SK-N-SH (cell line): Measurements from ENCODE around the gene BRS3. TPM values are rescaled to one million over a fixed set of nuclear protein-coding genes. Genes with fewer than 3 reads are reported as not detected.

Experiments used
- CTCF ChIA-PET: fragments of 300-600, 350-600 bp; formaldehyde crosslinking; extraction: SDS; loops from one replicate; lab custom pipeline; 2021; lab: Yijun Ruan, JAX
- POLR2A ChIA-PET: fragments of 350-600 bp; sonication (Branson Sonifier 250); formaldehyde crosslinking; extraction: SDS; loops from one replicate; lab custom pipeline; 2020; ENCODE audit warnings: antibody characterized with exemption, inconsistent platforms; lab: Yijun Ruan, JAX
- DNase-seq: peaks from one replicate; pipeline ENCODE4 v3.0.0; 2012
- H2AFZ ChIP-seq: fragments of 200-600 bp; sonication (generic); 2 replicates; pipeline ENCODE4 v1.8.1; 2016; ENCODE audit warnings: antibody characterized with exemption, mild to moderate bottlenecking, low read depth
- H3F3A ChIP-seq: fragments of 200-600 bp; sonication (generic); replicated peaks from 2 replicates; pipeline ENCODE3; 2016; ENCODE audit warnings: antibody characterized with exemption, mild to moderate bottlenecking; ENCODE audit not compliant: insufficient read depth
- H3K27ac ChIP-seq, 2 experiments: fragments of 200-500 bp in 1 of 2; fragments of 200-600 bp in 1 of 2; sonication (Bioruptor generic) in 1 of 2; sonication (generic), shearing (Covaris generic) in 1 of 2; 2 replicates each; pipeline versions ENCODE4 v1.5.1 to v1.6.1; 2014 to 2016; ENCODE audit warnings: low read depth in 2 of 2, inconsistent platforms in 1 of 2, low read length in 1 of 2, mild to moderate bottlenecking in 1 of 2, mixed read lengths in 1 of 2
- H3K27me3 ChIP-seq: fragments of 200-600 bp; sonication (generic), shearing (Covaris generic); 2 replicates; pipeline ENCODE4 v1.6.1; 2016; ENCODE audit warnings: mixed run types; ENCODE audit not compliant: insufficient read depth
- H3K36me3 ChIP-seq, 2 experiments: fragments of 200-500 bp in 1 of 2; fragments of 200-600 bp in 1 of 2; sonication (Bioruptor generic) in 1 of 2; sonication (generic) in 1 of 2; replicated peaks in 1 of 2; 2 replicates each; pipeline versions ENCODE3 to v1.5.1; 2014 to 2016; ENCODE audit warnings: low read length in 1 of 2, mild to moderate bottlenecking in 1 of 2; ENCODE audit not compliant: insufficient read depth in 2 of 2, control insufficient read depth in 1 of 2
- H3K4me1 ChIP-seq, 2 experiments: fragments of 200-500 bp in 1 of 2; fragments of 200-600 bp in 1 of 2; sonication (Bioruptor generic) in 1 of 2; sonication (generic), shearing (Covaris generic) in 1 of 2; 2 replicates each; pipeline versions ENCODE4 v1.5.1 to v1.6.1; 2014 to 2016; ENCODE audit warnings: low read depth in 1 of 2, low read length in 1 of 2, mixed run types in 1 of 2; ENCODE audit not compliant: insufficient read depth in 2 of 2, control insufficient read depth in 1 of 2
- H3K4me2 ChIP-seq: fragments of 200-600 bp; sonication (generic), shearing (Covaris generic); 2 replicates; pipeline ENCODE4 v1.6.1; 2017; ENCODE audit warnings: mixed run types
- H3K4me3 ChIP-seq, 2 experiments: fragments of 200-500 bp in 1 of 2; fragments of 200-600 bp in 1 of 2; sonication (Bioruptor generic) in 1 of 2; sonication (generic), shearing (Covaris generic) in 1 of 2; 2 replicates each; pipeline versions ENCODE4 v1.5.1 to v1.8.1; 2014 to 2016; ENCODE audit warnings: low read depth in 2 of 2, inconsistent platforms in 1 of 2, low read length in 1 of 2, mild to moderate bottlenecking in 1 of 2, mixed read lengths in 1 of 2, moderate library complexity in 1 of 2
- H3K79me2 ChIP-seq: fragments of 200-600 bp; sonication (generic); 2 replicates; pipeline ENCODE4 v1.8.1; 2017; ENCODE audit warnings: mild to moderate bottlenecking; ENCODE audit not compliant: insufficient read depth
- H3K9ac ChIP-seq: fragments of 200-600 bp; sonication (generic); 2 replicates; pipeline ENCODE4 v1.6.1; 2017; ENCODE audit warnings: mixed run types
- H3K9me2 ChIP-seq: fragments of 200-600 bp; sonication (generic); 2 replicates; pipeline ENCODE4 v1.6.1; 2017; ENCODE audit warnings: mixed run types
- H3K9me3 ChIP-seq: fragments of 200-600 bp; sonication (generic); 2 replicates; pipeline ENCODE4 v1.6.1; 2017; ENCODE audit warnings: mixed run types, mild to moderate bottlenecking, moderate library complexity
- H4K20me1 ChIP-seq: fragments of 200-600 bp; sonication (generic); 2 replicates; pipeline ENCODE4 v1.6.1; 2017; ENCODE audit warnings: mild to moderate bottlenecking, mixed run types; ENCODE audit not compliant: insufficient read depth
- EP300 ChIP-seq, 2 experiments: IDR thresholded peaks; 2 replicates each; pipeline versions ENCODE4 v1.4.0 to v1.6.1; 2012; ENCODE audit warnings: borderline replicate concordance in 1 of 2, low read depth in 1 of 2, low read length in 1 of 2
- FOXJ3 ChIP-seq: sonication (generic); formaldehyde crosslinking; IDR thresholded peaks from 2 replicates; pipeline ENCODE4 v1.5.1; 2020; ENCODE audit warnings: mild to moderate bottlenecking, missing genetic modification reagents
- FOXM1 ChIP-seq: IDR thresholded peaks from 2 replicates; pipeline ENCODE4 v1.4.0; 2012; ENCODE audit warnings: low read depth, mild to moderate bottlenecking
- GATA2 ChIP-seq: sonication (generic); formaldehyde crosslinking; IDR thresholded peaks from 2 replicates; pipeline ENCODE4 v1.5.0; 2020; ENCODE audit warnings: mild to moderate bottlenecking, missing genetic modification reagents
- JUND ChIP-seq: IDR thresholded peaks from 2 replicates; pipeline ENCODE4 v1.4.0; 2012
- MXI1 ChIP-seq: IDR thresholded peaks from 2 replicates; pipeline ENCODE4 v1.6.1; 2012; ENCODE audit warnings: mild to moderate bottlenecking, low read depth, low read length, improper control_type of control experiment
- NFIC ChIP-seq: IDR thresholded peaks from 2 replicates; pipeline ENCODE4 v1.4.0; 2012; ENCODE audit warnings: borderline replicate concordance
- POLR2AphosphoS5 ChIP-seq: IDR thresholded peaks from 2 replicates; pipeline ENCODE4 v1.6.1; 2012; ENCODE audit warnings: low read depth, low read length
- RAD21 ChIP-seq: IDR thresholded peaks from 2 replicates; pipeline ENCODE4 v1.6.1; 2012; ENCODE audit warnings: mild to moderate bottlenecking, low read length
- RCOR1 ChIP-seq: fragments of 150-350 bp; IDR thresholded peaks from 2 replicates; pipeline ENCODE4 v1.6.1; 2017; ENCODE audit warnings: antibody characterized with exemption, low read length
- RFX5 ChIP-seq: IDR thresholded peaks from 2 replicates; pipeline ENCODE4 v1.6.1; 2012; ENCODE audit warnings: mild to moderate bottlenecking, improper control_type of control experiment, low read length
- RXRA ChIP-seq: IDR thresholded peaks from 2 replicates; pipeline ENCODE4 v1.4.0; 2012; ENCODE audit warnings: low read depth, mild to moderate bottlenecking, borderline replicate concordance
- TAF1 ChIP-seq: IDR thresholded peaks from 2 replicates; pipeline ENCODE4 v1.6.1; 2012; ENCODE audit warnings: low read depth, mild to moderate bottlenecking, low read length, moderate library complexity, borderline replicate concordance
- TCF12 ChIP-seq: IDR thresholded peaks from 2 replicates; pipeline ENCODE4 v1.4.0; 2012
- TEAD4 ChIP-seq: IDR thresholded peaks from 2 replicates; pipeline ENCODE4 v1.4.0; 2012; ENCODE audit warnings: mild to moderate bottlenecking, borderline replicate concordance; ENCODE audit not compliant: insufficient read depth
- YY1 ChIP-seq: IDR thresholded peaks from 2 replicates; pipeline ENCODE4 v1.4.0; 2012; ENCODE audit warnings: low read depth, mild to moderate bottlenecking
- WGBS: methylation state at CpG from one replicate; pipeline ENCODE4 v1.1.6; 2017; ENCODE audit warnings: low lambda C conversion rate; 5-methylcytosine and 5-hydroxymethylcytosine counted together
- polyA plus RNA-seq, 3 experiments: library from polyadenylated mRNA; depleted of rRNA; stranded (reverse); fragments of >200 nt; gene quantifications; 2 replicates each; pipeline ENCODE4 v1.2.3, GENCODE V29; 2012
- TF ChIP-seq, protein P1 (sequence below): IDR thresholded peaks from 2 replicates; pipeline ENCODE4 v1.4.0; 2012; ENCODE audit warnings: low read depth, borderline replicate concordance
- TF ChIP-seq, protein P2 (sequence below): IDR thresholded peaks from 2 replicates; pipeline ENCODE4 v1.6.1; 2012; ENCODE audit warnings: mild to moderate bottlenecking, low read depth, low read length, moderate library complexity
- TF ChIP-seq, protein P3 (sequence below): fragments of 150-350 bp; IDR thresholded peaks from 2 replicates; pipeline ENCODE4 v1.6.1; 2017; ENCODE audit warnings: antibody characterized with exemption, low read length, low read depth, borderline replicate concordance
- TF ChIP-seq, protein P4 (sequence below): fragments of 200-600 bp; sonication (generic); IDR thresholded peaks from 2 replicates; pipeline ENCODE4 v1.6.1; 2017; ENCODE audit warnings: antibody characterized with exemption, mild to moderate bottlenecking, moderate library complexity
- TF ChIP-seq, protein P5 (sequence below): IDR thresholded peaks from 2 replicates; pipeline ENCODE4; 2012

The BRS3 gene
- polyA plus RNA-seq, 1 of the 3 experiments (the other 2 are of a cell fraction): not detected

DNA sequence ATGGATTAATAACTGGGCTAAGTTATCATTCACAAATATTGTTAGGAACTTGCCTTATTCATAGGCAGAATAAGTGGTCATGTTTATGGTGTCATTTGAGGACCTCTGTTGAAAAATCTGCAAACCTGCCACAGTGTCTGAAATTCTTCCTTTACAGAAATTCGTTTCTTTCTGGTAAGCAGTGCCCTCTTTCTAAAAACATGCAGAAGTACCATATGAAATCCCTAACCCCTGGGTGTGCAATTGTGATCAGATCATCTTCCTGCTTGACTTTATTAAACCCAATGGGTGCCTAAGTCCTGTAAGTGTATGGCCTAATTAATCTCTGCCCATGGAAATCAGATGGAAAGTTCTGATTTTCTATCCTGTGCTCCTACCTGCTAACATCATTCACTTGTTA, 5.3 kb downstream of the BRS3 start:
- Histone ChIP-seq H3K4me2 (no peak overlapping the region), H3K9ac (no peak overlapping the region), H3K4me3 (no peak overlapping the region), H3K9me2 (no peaks in the 10 kb centered on the region), H2AFZ (no peak overlapping the region), H3F3A (no peaks in the 10 kb centered on the region), H3K9me3 (no peaks in the 10 kb centered on the region), H3K79me2 (peaks cover 3% of the 10 kb centered on the region), H3K27me3 (no peaks in the 10 kb centered on the region), H3K27ac (no peak overlapping the region), H3K4me1 (peaks cover 0 to 2% of the 10 kb centered on the region in 2 experiments; a peak in 1 of 4 replicates), H3K36me3 (no peaks in the 10 kb centered on the region), H4K20me1 (no peaks in the 10 kb centered on the region)
- 12% methylated on average over 1 of the region's 1 CpG for WGBS
- CTCF ChIA-PET: no interaction called here
- TF ChIP-seq TEAD4 (no peak), RAD21 (peak; percentile 40; the same call in 1 of the 2 replicates)
- no peak for DNase-seq
- POLR2A ChIA-PET: no interaction called here

DNA sequence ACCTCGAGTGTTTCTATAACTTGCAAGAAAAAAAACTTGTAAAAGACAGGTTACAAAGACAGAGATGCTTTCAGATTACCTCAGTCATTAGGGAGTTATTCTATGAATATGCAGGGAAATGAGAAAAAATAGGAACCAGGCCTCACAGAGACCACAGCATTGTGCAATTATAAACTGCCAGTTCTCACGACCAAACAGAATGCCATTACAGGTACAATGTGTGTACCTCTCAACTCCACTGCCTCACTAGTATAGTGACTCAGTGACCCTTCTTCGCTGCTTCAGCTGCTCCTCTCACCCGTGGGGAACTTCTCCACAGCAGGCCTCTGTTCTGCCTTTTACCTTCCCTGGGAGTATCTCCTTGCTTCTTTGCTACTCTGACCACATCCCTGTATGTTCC, 7.3 kb downstream of the BRS3 start:
- Histone ChIP-seq H3F3A (no peaks in the 10 kb centered on the region), H3K4me3 (no peak overlapping the region), H4K20me1 (no peaks in the 10 kb centered on the region), H3K36me3 (peaks cover 0 to 4% of the 10 kb centered on the region in 2 experiments), H2AFZ (no peak overlapping the region), H3K9ac (no peak overlapping the region), H3K27ac (no peak overlapping the region), H3K27me3 (no peaks in the 10 kb centered on the region), H3K79me2 (peaks cover 21% of the 10 kb centered on the region), H3K9me3 (no peaks in the 10 kb centered on the region), H3K4me2 (no peak overlapping the region), H3K4me1 (peaks cover 0 to 2% of the 10 kb centered on the region in 2 experiments; a peak in 2 of 4 replicates), H3K9me2 (no peaks in the 10 kb centered on the region)
- DNase-seq: no peak
- TF ChIP-seq MXI1: no peak
- no peak for TF ChIP-seq RFX5
- no peak for TF ChIP-seq RCOR1
- no peak for TF ChIP-seq EP300 (IDR thresholded peaks at IDR 0.05; ENCODE audit: borderline replicate concordance in 1 of 2, low read depth in 1 of 2, low read length in 1 of 2)
- no peak for TF ChIP-seq TEAD4
- TF ChIP-seq NFIC: no peak
- TF ChIP-seq TCF12: no peak
- no peak for TF ChIP-seq POLR2AphosphoS5
- no peak for TF ChIP-seq RXRA
- TF ChIP-seq FOXM1: no peak
- TF ChIP-seq, protein P1, sequence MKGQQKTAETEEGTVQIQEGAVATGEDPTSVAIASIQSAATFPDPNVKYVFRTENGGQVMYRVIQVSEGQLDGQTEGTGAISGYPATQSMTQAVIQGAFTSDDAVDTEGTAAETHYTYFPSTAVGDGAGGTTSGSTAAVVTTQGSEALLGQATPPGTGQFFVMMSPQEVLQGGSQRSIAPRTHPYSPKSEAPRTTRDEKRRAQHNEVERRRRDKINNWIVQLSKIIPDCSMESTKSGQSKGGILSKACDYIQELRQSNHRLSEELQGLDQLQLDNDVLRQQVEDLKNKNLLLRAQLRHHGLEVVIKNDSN: no peak
- TF ChIP-seq, protein P2, sequence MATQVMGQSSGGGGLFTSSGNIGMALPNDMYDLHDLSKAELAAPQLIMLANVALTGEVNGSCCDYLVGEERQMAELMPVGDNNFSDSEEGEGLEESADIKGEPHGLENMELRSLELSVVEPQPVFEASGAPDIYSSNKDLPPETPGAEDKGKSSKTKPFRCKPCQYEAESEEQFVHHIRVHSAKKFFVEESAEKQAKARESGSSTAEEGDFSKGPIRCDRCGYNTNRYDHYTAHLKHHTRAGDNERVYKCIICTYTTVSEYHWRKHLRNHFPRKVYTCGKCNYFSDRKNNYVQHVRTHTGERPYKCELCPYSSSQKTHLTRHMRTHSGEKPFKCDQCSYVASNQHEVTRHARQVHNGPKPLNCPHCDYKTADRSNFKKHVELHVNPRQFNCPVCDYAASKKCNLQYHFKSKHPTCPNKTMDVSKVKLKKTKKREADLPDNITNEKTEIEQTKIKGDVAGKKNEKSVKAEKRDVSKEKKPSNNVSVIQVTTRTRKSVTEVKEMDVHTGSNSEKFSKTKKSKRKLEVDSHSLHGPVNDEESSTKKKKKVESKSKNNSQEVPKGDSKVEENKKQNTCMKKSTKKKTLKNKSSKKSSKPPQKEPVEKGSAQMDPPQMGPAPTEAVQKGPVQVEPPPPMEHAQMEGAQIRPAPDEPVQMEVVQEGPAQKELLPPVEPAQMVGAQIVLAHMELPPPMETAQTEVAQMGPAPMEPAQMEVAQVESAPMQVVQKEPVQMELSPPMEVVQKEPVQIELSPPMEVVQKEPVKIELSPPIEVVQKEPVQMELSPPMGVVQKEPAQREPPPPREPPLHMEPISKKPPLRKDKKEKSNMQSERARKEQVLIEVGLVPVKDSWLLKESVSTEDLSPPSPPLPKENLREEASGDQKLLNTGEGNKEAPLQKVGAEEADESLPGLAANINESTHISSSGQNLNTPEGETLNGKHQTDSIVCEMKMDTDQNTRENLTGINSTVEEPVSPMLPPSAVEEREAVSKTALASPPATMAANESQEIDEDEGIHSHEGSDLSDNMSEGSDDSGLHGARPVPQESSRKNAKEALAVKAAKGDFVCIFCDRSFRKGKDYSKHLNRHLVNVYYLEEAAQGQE: no peak
- TF ChIP-seq JUND: no peak
- TF ChIP-seq, protein P3, sequence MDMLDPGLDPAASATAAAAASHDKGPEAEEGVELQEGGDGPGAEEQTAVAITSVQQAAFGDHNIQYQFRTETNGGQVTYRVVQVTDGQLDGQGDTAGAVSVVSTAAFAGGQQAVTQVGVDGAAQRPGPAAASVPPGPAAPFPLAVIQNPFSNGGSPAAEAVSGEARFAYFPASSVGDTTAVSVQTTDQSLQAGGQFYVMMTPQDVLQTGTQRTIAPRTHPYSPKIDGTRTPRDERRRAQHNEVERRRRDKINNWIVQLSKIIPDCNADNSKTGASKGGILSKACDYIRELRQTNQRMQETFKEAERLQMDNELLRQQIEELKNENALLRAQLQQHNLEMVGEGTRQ: no peak
- TF ChIP-seq, protein P4, sequence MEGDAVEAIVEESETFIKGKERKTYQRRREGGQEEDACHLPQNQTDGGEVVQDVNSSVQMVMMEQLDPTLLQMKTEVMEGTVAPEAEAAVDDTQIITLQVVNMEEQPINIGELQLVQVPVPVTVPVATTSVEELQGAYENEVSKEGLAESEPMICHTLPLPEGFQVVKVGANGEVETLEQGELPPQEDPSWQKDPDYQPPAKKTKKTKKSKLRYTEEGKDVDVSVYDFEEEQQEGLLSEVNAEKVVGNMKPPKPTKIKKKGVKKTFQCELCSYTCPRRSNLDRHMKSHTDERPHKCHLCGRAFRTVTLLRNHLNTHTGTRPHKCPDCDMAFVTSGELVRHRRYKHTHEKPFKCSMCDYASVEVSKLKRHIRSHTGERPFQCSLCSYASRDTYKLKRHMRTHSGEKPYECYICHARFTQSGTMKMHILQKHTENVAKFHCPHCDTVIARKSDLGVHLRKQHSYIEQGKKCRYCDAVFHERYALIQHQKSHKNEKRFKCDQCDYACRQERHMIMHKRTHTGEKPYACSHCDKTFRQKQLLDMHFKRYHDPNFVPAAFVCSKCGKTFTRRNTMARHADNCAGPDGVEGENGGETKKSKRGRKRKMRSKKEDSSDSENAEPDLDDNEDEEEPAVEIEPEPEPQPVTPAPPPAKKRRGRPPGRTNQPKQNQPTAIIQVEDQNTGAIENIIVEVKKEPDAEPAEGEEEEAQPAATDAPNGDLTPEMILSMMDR: no peak
- TF ChIP-seq, protein P5, sequence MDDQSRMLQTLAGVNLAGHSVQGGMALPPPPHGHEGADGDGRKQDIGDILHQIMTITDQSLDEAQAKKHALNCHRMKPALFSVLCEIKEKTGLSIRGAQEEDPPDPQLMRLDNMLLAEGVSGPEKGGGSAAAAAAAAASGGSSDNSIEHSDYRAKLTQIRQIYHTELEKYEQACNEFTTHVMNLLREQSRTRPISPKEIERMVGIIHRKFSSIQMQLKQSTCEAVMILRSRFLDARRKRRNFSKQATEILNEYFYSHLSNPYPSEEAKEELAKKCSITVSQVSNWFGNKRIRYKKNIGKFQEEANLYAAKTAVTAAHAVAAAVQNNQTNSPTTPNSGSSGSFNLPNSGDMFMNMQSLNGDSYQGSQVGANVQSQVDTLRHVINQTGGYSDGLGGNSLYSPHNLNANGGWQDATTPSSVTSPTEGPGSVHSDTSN: no peak
- TF ChIP-seq FOXJ3 (CRISPR knock-in tag): no peak
- TF ChIP-seq GATA2: no peak
- TF ChIP-seq YY1: no peak
- no peak for TF ChIP-seq TAF1
- ChIA-PET POLR2A (no interaction called here), CTCF (no interaction called here)
- WGBS: 50% methylated on average over 4 of the region's 4 CpGs
